ENCODE results near the gene AMOTL2. TPM values are rescaled to one million over a fixed set of nuclear protein-coding genes. Genes with fewer than 3 reads are reported as not detected.
A peak's percentile ranks its signal among the peaks of the same experiment; 100 is the strongest.

The AMOTL2 gene
- total and polyA plus RNA-seq, 2 experiments from 2014 or later = 156 to 347 TPM

GRCh38 chr3:134315286-134316106 lies 58.8 kb downstream of the AMOTL2 start:
- Histone ChIP-seq H3K4me3 (0 out of 2 replicates have a peak overlapping the region, but pooled peaks have one; percentile 8), H2AFZ (no peak overlapping the region), H3F3A (ENCODE audit: insufficient read depth) (peaks cover 57% of the 10 kb centered on the region), H3K9me3 (ENCODE audit: low read depth) (no peaks in the 10 kb centered on the region), H3K9ac (peak overlapping the region; percentile 30), H3K4me2 (ENCODE audit: unreplicated experiment) (peak overlapping the region; percentile 31), H3K79me2 (ENCODE audit: insufficient read depth) (no peaks in the 10 kb centered on the region), H3K4me1 (ENCODE audit: insufficient read depth) (peaks cover 70% of the 10 kb centered on the region), H3K9me2 (ENCODE audit: insufficient read depth) (no peaks in the 10 kb centered on the region), H3K27me3 (replicated peaks; ENCODE audit: insufficient read depth) (no peaks in the 10 kb centered on the region), H3K27ac (peak overlapping the region; percentile 85), H3K36me3 (ENCODE audit: low read depth) (no peaks in the 10 kb centered on the region), H4K20me1 (ENCODE audit: insufficient read depth) (no peaks in the 10 kb centered on the region)
- DNase-seq = peak; percentile 93
- no peak for TF ChIP-seq EZH2phosphoT487 (IDR thresholded peaks at IDR 0.05; ENCODE audit: insufficient read depth, low read depth)
- no peak for TF ChIP-seq EZH2 (IDR thresholded peaks at IDR 0.05; ENCODE audit: insufficient read depth, poor library complexity, severe bottlenecking)
- in situ Hi-C loops (cut with MboI) = no loop called here
- WGBS, 2 experiments (ENCODE audit: low coverage in 1 of 2, low lambda C conversion rate in 2 of 2, missing lambda C conversion rate in 2 of 2) = 2% methylated on average over 14 of the region's 14 CpGs

- Histone ChIP-seq H3K9ac (peak overlapping the region; percentile 30), H2AFZ (no peak overlapping the region), H4K20me1 (ENCODE audit: insufficient read depth) (no peaks in the 10 kb centered on the region), H3K27me3 (replicated peaks; ENCODE audit: insufficient read depth) (no peaks in the 10 kb centered on the region), H3K36me3 (ENCODE audit: low read depth) (no peaks in the 10 kb centered on the region), H3K79me2 (ENCODE audit: insufficient read depth) (no peaks in the 10 kb centered on the region), H3K4me1 (ENCODE audit: insufficient read depth) (peaks cover 69% of the 10 kb centered on the region), H3F3A (ENCODE audit: insufficient read depth) (peaks cover 59% of the 10 kb centered on the region), H3K9me3 (ENCODE audit: low read depth) (no peaks in the 10 kb centered on the region), H3K4me2 (ENCODE audit: unreplicated experiment) (peak overlapping the region; percentile 7), H3K4me3 (0 out of 2 replicates have a peak overlapping the region, but pooled peaks have one; percentile 8), H3K27ac (peak overlapping the region; percentile 85), H3K9me2 (ENCODE audit: insufficient read depth) (no peaks in the 10 kb centered on the region)
- TF ChIP-seq EZH2phosphoT487 (IDR thresholded peaks at IDR 0.05; ENCODE audit: insufficient read depth, low read depth) = no peak
- TF ChIP-seq EZH2 (IDR thresholded peaks at IDR 0.05; ENCODE audit: insufficient read depth, poor library complexity, severe bottlenecking) = no peak
- in situ Hi-C loops (cut with MboI) = no loop called here
- 52 to 55% methylated on average over 6 of the region's 6 CpGs for WGBS, 2 experiments (ENCODE audit: low coverage in 1 of 2, low lambda C conversion rate in 2 of 2, missing lambda C conversion rate in 2 of 2)
- DNase-seq = peak; percentile 49
These were observed 59.5 kb downstream of the AMOTL2 start for GRCh38 chr3:134314588-134315285.

- DNase-seq = peak; percentile 54
- H3K4me3 ChIP-seq = peak overlapping the region; percentile 75
- H3K79me2 ChIP-seq (ENCODE audit: insufficient read depth) = no peaks in the 10 kb centered on the region
- H2AFZ ChIP-seq = peak overlapping the region; percentile 43; the same call in 1 of the 2 replicates
- in situ Hi-C loops (cut with MboI) = no loop called here
- no peak for TF ChIP-seq EZH2 (IDR thresholded peaks at IDR 0.05; ENCODE audit: insufficient read depth, poor library complexity, severe bottlenecking)
- H3K27ac ChIP-seq = peak overlapping the region; percentile 85
- H3K4me1 ChIP-seq (ENCODE audit: insufficient read depth) = peaks cover 74% of the 10 kb centered on the region
- H3K9me2 ChIP-seq (ENCODE audit: insufficient read depth) = no peaks in the 10 kb centered on the region
- peaks cover 59% of the 10 kb centered on the region for H3F3A ChIP-seq (ENCODE audit: insufficient read depth)
- H3K36me3 ChIP-seq (ENCODE audit: low read depth) = no peaks in the 10 kb centered on the region
- H3K9me3 ChIP-seq (ENCODE audit: low read depth) = no peaks in the 10 kb centered on the region
- no peaks in the 10 kb centered on the region for H4K20me1 ChIP-seq (ENCODE audit: insufficient read depth)
- H3K9ac ChIP-seq = peak overlapping the region; percentile 86
- H3K27me3 ChIP-seq (replicated peaks; ENCODE audit: insufficient read depth) = no peaks in the 10 kb centered on the region
- H3K4me2 ChIP-seq (ENCODE audit: unreplicated experiment) = peak overlapping the region; percentile 82
- 71 to 74% methylated on average over 11 of the region's 11 CpGs for WGBS, 2 experiments (ENCODE audit: low coverage in 1 of 2, low lambda C conversion rate in 2 of 2, missing lambda C conversion rate in 2 of 2)
These were observed 60.2 kb downstream of the AMOTL2 start for GRCh38 chr3:134313847-134314587.
